ENCODE results near the gene ADCY1.

The ADCY1 gene

GRCh38 chr7:45584261-45585210, 10.4 kb downstream of the ADCY1 start:
- TF ChIP-seq EZH2phosphoT487 (IDR thresholded peaks at IDR 0.05; ENCODE audit: low read depth) (no peak), CTCF (IDR thresholded peaks at IDR 0.05; ENCODE audit: low read depth, low read length) (peak; percentile 23)
- no peak overlapping the region for H3K27ac ChIP-seq (ENCODE audit: low read length)
- no peak overlapping the region for H3K9ac ChIP-seq (ENCODE audit: low read length)
- no peaks in the 10 kb centered on the region for H3K9me3 ChIP-seq (ENCODE audit: insufficient read depth, low read length)
- H3K27me3 ChIP-seq (ENCODE audit: low read depth, low read length): no peaks in the 10 kb centered on the region
- H3K4me3 ChIP-seq (ENCODE audit: low read length): no peak overlapping the region
- H3K36me3 ChIP-seq (replicated peaks; ENCODE audit: low read depth, low read length): no peaks in the 10 kb centered on the region
- no peak overlapping the region for H3K4me2 ChIP-seq (ENCODE audit: low read length)
- no peaks in the 10 kb centered on the region for H3K79me2 ChIP-seq (ENCODE audit: low read length)
- H4K20me1 ChIP-seq (ENCODE audit: insufficient read depth, low read length): no peaks in the 10 kb centered on the region
- H2AFZ ChIP-seq (ENCODE audit: low read depth, low read length): no peak overlapping the region
- no peaks in the 10 kb centered on the region for H3K4me1 ChIP-seq (ENCODE audit: low read length)

GRCh38 chr7:45585628-45586027, 11.5 kb downstream of the ADCY1 start:
- Histone ChIP-seq H3K9ac (ENCODE audit: low read length) (no peak overlapping the region), H3K27me3 (ENCODE audit: low read depth, low read length) (no peaks in the 10 kb centered on the region), H3K79me2 (ENCODE audit: low read length) (no peaks in the 10 kb centered on the region), H3K4me3 (ENCODE audit: low read length) (no peak overlapping the region), H3K4me2 (ENCODE audit: low read length) (no peak overlapping the region), H3K27ac (ENCODE audit: low read length) (no peak overlapping the region), H4K20me1 (ENCODE audit: insufficient read depth, low read length) (no peaks in the 10 kb centered on the region), H3K9me3 (ENCODE audit: insufficient read depth, low read length) (no peaks in the 10 kb centered on the region), H2AFZ (ENCODE audit: low read depth, low read length) (no peak overlapping the region), H3K4me1 (ENCODE audit: low read length) (no peaks in the 10 kb centered on the region), H3K36me3 (replicated peaks; ENCODE audit: low read depth, low read length) (no peaks in the 10 kb centered on the region)
- TF ChIP-seq EZH2phosphoT487 (IDR thresholded peaks at IDR 0.05; ENCODE audit: low read depth) (no peak), CTCF (IDR thresholded peaks at IDR 0.05; ENCODE audit: low read depth, low read length) (no peak)

- no peaks in the 10 kb centered on the region for H3K79me2 ChIP-seq (ENCODE audit: low read length)
- no peak overlapping the region for H3K27ac ChIP-seq (ENCODE audit: low read length)
- no peaks in the 10 kb centered on the region for H3K4me1 ChIP-seq (ENCODE audit: low read length)
- no peak overlapping the region for H3K4me3 ChIP-seq (ENCODE audit: low read length)
- H3K9me3 ChIP-seq (ENCODE audit: insufficient read depth, low read length): no peaks in the 10 kb centered on the region
- H4K20me1 ChIP-seq (ENCODE audit: insufficient read depth, low read length): no peaks in the 10 kb centered on the region
- no peak overlapping the region for H3K4me2 ChIP-seq (ENCODE audit: low read length)
- H3K27me3 ChIP-seq (ENCODE audit: low read depth, low read length): no peaks in the 10 kb centered on the region
- H2AFZ ChIP-seq (ENCODE audit: low read depth, low read length): no peak overlapping the region
- no peak overlapping the region for H3K9ac ChIP-seq (ENCODE audit: low read length)
- TF ChIP-seq EZH2phosphoT487 (IDR thresholded peaks at IDR 0.05; ENCODE audit: low read depth) (no peak), CTCF (IDR thresholded peaks at IDR 0.05; ENCODE audit: low read depth, low read length) (no peak)
- H3K36me3 ChIP-seq (replicated peaks; ENCODE audit: low read depth, low read length): no peaks in the 10 kb centered on the region
These were observed 12.7 kb downstream of the ADCY1 start for GRCh38 chr7:45586542-45587520.

- no peaks in the 10 kb centered on the region for H3K4me1 ChIP-seq (ENCODE audit: low read length)
- H3K4me2 ChIP-seq (ENCODE audit: low read length): no peak overlapping the region
- H3K9me3 ChIP-seq (ENCODE audit: insufficient read depth, low read length): no peaks in the 10 kb centered on the region
- H3K79me2 ChIP-seq (ENCODE audit: low read length): no peaks in the 10 kb centered on the region
- no peak overlapping the region for H2AFZ ChIP-seq (ENCODE audit: low read depth, low read length)
- H3K36me3 ChIP-seq (replicated peaks; ENCODE audit: low read depth, low read length): no peaks in the 10 kb centered on the region
- TF ChIP-seq CTCF (IDR thresholded peaks at IDR 0.05; ENCODE audit: low read depth, low read length) (no peak), EZH2phosphoT487 (IDR thresholded peaks at IDR 0.05; ENCODE audit: low read depth) (no peak)
- H3K27me3 ChIP-seq (ENCODE audit: low read depth, low read length): no peaks in the 10 kb centered on the region
- H3K9ac ChIP-seq (ENCODE audit: low read length): no peak overlapping the region
- no peak overlapping the region for H3K27ac ChIP-seq (ENCODE audit: low read length)
- H4K20me1 ChIP-seq (ENCODE audit: insufficient read depth, low read length): no peaks in the 10 kb centered on the region
- no peak overlapping the region for H3K4me3 ChIP-seq (ENCODE audit: low read length)
These were observed 14.3 kb downstream of the ADCY1 start for GRCh38 chr7:45588466-45588865.

All from OCI-LY3 (cell line).